GM23338 (cell line): Measurements from ENCODE around the gene SPINT2. TPM values are rescaled to one million over a fixed set of nuclear protein-coding genes. Genes with fewer than 3 reads are reported as not detected.

ENCODE experiments used
- ATAC-seq: fragments of 200-7000 bp; cut with Tn5 transposase; 3 replicates; pipeline ENCODE4 v1.9.1; 2020
- DNase-seq: peaks from one replicate; pipeline ENCODE4 v3.0.0-alpha.2; 2015; ENCODE audit warnings: low spot score
- H2AFZ ChIP-seq: fragments of 200-600 bp; sonication (generic); 2 replicates; pipeline ENCODE4 v1.8.0; 2016; ENCODE audit warnings: antibody characterized with exemption, mild to moderate bottlenecking, moderate library complexity
- H3F3A ChIP-seq: fragments of 200-600 bp; sonication (generic); replicated peaks from 2 replicates; pipeline ENCODE4 v1.8.0; 2017; ENCODE audit warnings: antibody characterized with exemption, mixed run types, low read depth
- H3K27ac ChIP-seq: fragments of 200-600 bp; sonication (generic); 2 replicates; pipeline ENCODE4 v1.6.1; 2016; ENCODE audit warnings: low read depth
- H3K27me3 ChIP-seq: fragments of 200-600 bp; sonication (generic); 2 replicates; pipeline ENCODE4 v1.8.0; 2016; ENCODE audit warnings: mild to moderate bottlenecking, mixed run types, moderate library complexity; ENCODE audit not compliant: insufficient read depth
- H3K36me3 ChIP-seq: fragments of 200-600 bp; sonication (generic); 2 replicates; pipeline ENCODE4 v1.8.0; 2016; ENCODE audit warnings: mild to moderate bottlenecking; ENCODE audit not compliant: insufficient read depth
- H3K4me1 ChIP-seq: fragments of 200-600 bp; sonication (generic); 2 replicates; pipeline ENCODE4 v1.8.0; 2016; ENCODE audit warnings: mild to moderate bottlenecking, moderate library complexity; ENCODE audit not compliant: insufficient read depth
- H3K4me2 ChIP-seq: fragments of 200-600 bp; sonication (generic); 2 replicates; pipeline ENCODE4 v1.7.1; 2017; ENCODE audit warnings: mixed run types
- H3K4me3 ChIP-seq: fragments of 200-600 bp; sonication (generic); 2 replicates; pipeline ENCODE4 v1.6.1; 2016; ENCODE audit warnings: mixed run types
- H3K79me2 ChIP-seq: fragments of 200-600 bp; sonication (generic); replicated peaks from 2 replicates; pipeline ENCODE4 v1.8.0; 2017; ENCODE audit warnings: mild to moderate bottlenecking; ENCODE audit not compliant: insufficient read depth
- H3K9me2 ChIP-seq: fragments of 200-600 bp; sonication (generic); 2 replicates; pipeline ENCODE4 v1.8.0; 2017; ENCODE audit not compliant: insufficient read depth
- H4K20me1 ChIP-seq: fragments of 200-600 bp; sonication (generic); replicated peaks from 2 replicates; pipeline ENCODE4 v1.8.0; 2017; ENCODE audit warnings: mild to moderate bottlenecking; ENCODE audit not compliant: insufficient read depth
- H3K27ac Mint-ChIP-seq: 2 replicates; pipeline ENCODE4 v1.8.0; 2020; ENCODE audit warnings: inconsistent platforms, mild to moderate bottlenecking, moderate library complexity, mixed read lengths
- H3K27me3 Mint-ChIP-seq: 3 replicates; pipeline ENCODE4 v1.8.0; 2022; ENCODE audit warnings: low read depth, mild to moderate bottlenecking, moderate library complexity, mixed read lengths, inconsistent platforms; ENCODE audit not compliant: insufficient read depth, poor library complexity
- H3K36me3 Mint-ChIP-seq: 3 replicates; pipeline ENCODE4 v1.8.0; 2021; ENCODE audit warnings: low read depth, mild to moderate bottlenecking, inconsistent platforms, moderate library complexity, mixed read lengths
- H3K4me1 Mint-ChIP-seq: 3 replicates; pipeline ENCODE4 v1.8.0; 2020; ENCODE audit warnings: mild to moderate bottlenecking, inconsistent platforms, mixed read lengths
- H3K4me3 Mint-ChIP-seq: 3 replicates; pipeline ENCODE4 v1.8.0; 2021; ENCODE audit warnings: moderate library complexity, mild to moderate bottlenecking, inconsistent platforms, mixed read lengths
- H3K9me3 Mint-ChIP-seq: 3 replicates; pipeline ENCODE4 v1.8.0; 2020; ENCODE audit warnings: moderate library complexity, mild to moderate bottlenecking, inconsistent platforms, mixed read lengths
- CREB1 ChIP-seq: fragments of 250-450 bp; sonication (Bioruptor Pico); IDR thresholded peaks from 2 replicates; pipeline ENCODE4 v1.5.0; 2020; ENCODE audit warnings: low read depth, mild to moderate bottlenecking, moderate library complexity
- ETS1 ChIP-seq: IDR thresholded peaks from 2 replicates; pipeline ENCODE4 v1.6.1; 2016; ENCODE audit warnings: antibody characterized with exemption
- EZH2 ChIP-seq: fragments of 200-600 bp; sonication (generic); IDR thresholded peaks from one replicate; pipeline ENCODE4 v1.8.0; 2017; ENCODE audit warnings: antibody characterized with exemption, mild to moderate bottlenecking, low read depth; ENCODE audit not compliant: unreplicated experiment
- EZH2phosphoT487 ChIP-seq: fragments of 200-600 bp; sonication (generic); IDR thresholded peaks from one replicate; pipeline ENCODE4 v1.8.1; 2018; ENCODE audit warnings: antibody characterized with exemption; ENCODE audit not compliant: unreplicated experiment
- JUNB ChIP-seq: IDR thresholded peaks from one replicate; pipeline ENCODE4 v1.6.1; 2016; ENCODE audit warnings: antibody characterized with exemption; ENCODE audit not compliant: unreplicated experiment
- NANOG ChIP-seq: IDR thresholded peaks from 2 replicates; pipeline ENCODE4 v1.6.1; 2016; ENCODE audit warnings: antibody characterized with exemption, borderline replicate concordance
- POLR2AphosphoS5 ChIP-seq: IDR thresholded peaks from 2 replicates; pipeline ENCODE4 v1.6.1; 2016; ENCODE audit warnings: antibody characterized with exemption, low read depth
- STAT1 ChIP-seq: IDR thresholded peaks from one replicate; pipeline ENCODE4 v1.6.1; 2016; ENCODE audit warnings: antibody characterized with exemption; ENCODE audit not compliant: unreplicated experiment
- ZNF114 ChIP-seq: fragments of 250-450 bp; sonication (Bioruptor Pico); IDR thresholded peaks from 2 replicates; pipeline ENCODE4 v1.5.0; 2020; ENCODE audit warnings: mild to moderate bottlenecking, moderate library complexity
- ZNF331 ChIP-seq: fragments of 250-450 bp; sonication (Bioruptor Pico); IDR thresholded peaks from 2 replicates; pipeline ENCODE4 v1.5.0; 2020; ENCODE audit warnings: low read depth, mild to moderate bottlenecking, moderate library complexity
- polyA plus RNA-seq: library from polyadenylated mRNA; unstranded; fragments of >200 nt; fragmentation: Nextera tagmentation; extraction: Ambion mirVana; gene quantifications from 2 replicates; pipeline ENCODE4 v1.2.1, GENCODE V29; 2016
- total RNA-seq: library from RNA; depleted of rRNA; stranded (reverse); fragments of >200 nt; shearing (Covaris generic); gene quantifications from 2 replicates; pipeline ENCODE4 v1.2.3, GENCODE V29; 2014
- TF ChIP-seq, protein P1 (sequence below), 2 experiments: fragments of 200-600 bp in 1 of 2; sonication (generic) in 1 of 2; conservative IDR thresholded peaks; 2 replicates each; pipeline versions ENCODE4 v1.5.1 to v1.6.1; 2016 to 2017; ENCODE audit warnings: antibody characterized with exemption in 2 of 2, low read depth in 2 of 2, mild to moderate bottlenecking in 2 of 2, moderate library complexity in 1 of 2

Gene SPINT2
- total and polyA plus RNA-seq, 2 experiments from 2014 or later = 319 to 468 TPM

GRCh38 chr19:38289955-38290354 is 25.6 kb downstream of the SPINT2 start:
- Histone ChIP-seq H3K4me1 (no peaks in the 10 kb centered on the region), H3K4me2 (no peak overlapping the region), H3K9me2 (no peaks in the 10 kb centered on the region), H3K4me3 (no peak overlapping the region), H3F3A (peaks cover 20% of the 10 kb centered on the region; the same call in 1 of the 2 replicates), H3K27ac (no peak overlapping the region), H3K27me3 (no peaks in the 10 kb centered on the region), H3K36me3 (peaks cover 14% of the 10 kb centered on the region), H4K20me1 (no peaks in the 10 kb centered on the region; the same call in 1 of the 2 replicates), H3K79me2 (peaks cover 4% of the 10 kb centered on the region; the same call in 1 of the 2 replicates), H2AFZ (no peak overlapping the region)
- no peak for TF ChIP-seq ZNF114 (CRISPR knock-in tag)
- TF ChIP-seq EZH2 = no peak
- TF ChIP-seq ZNF331 (CRISPR knock-in tag) = no peak
- no peak for TF ChIP-seq JUNB
- no peak for TF ChIP-seq CREB1 (CRISPR knock-in tag)
- TF ChIP-seq, protein P1, sequence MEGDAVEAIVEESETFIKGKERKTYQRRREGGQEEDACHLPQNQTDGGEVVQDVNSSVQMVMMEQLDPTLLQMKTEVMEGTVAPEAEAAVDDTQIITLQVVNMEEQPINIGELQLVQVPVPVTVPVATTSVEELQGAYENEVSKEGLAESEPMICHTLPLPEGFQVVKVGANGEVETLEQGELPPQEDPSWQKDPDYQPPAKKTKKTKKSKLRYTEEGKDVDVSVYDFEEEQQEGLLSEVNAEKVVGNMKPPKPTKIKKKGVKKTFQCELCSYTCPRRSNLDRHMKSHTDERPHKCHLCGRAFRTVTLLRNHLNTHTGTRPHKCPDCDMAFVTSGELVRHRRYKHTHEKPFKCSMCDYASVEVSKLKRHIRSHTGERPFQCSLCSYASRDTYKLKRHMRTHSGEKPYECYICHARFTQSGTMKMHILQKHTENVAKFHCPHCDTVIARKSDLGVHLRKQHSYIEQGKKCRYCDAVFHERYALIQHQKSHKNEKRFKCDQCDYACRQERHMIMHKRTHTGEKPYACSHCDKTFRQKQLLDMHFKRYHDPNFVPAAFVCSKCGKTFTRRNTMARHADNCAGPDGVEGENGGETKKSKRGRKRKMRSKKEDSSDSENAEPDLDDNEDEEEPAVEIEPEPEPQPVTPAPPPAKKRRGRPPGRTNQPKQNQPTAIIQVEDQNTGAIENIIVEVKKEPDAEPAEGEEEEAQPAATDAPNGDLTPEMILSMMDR (conservative IDR thresholded peaks at IDR 0.05; ENCODE audit: low read depth in 2 of 2) = no peak
- TF ChIP-seq NANOG = no peak
- TF ChIP-seq ETS1 = no peak
- H3K27ac Mint-ChIP-seq = no peak overlapping the region
- DNase-seq = no peak
- no peak overlapping the region for H3K4me3 Mint-ChIP-seq
- peaks cover 14% of the 10 kb centered on the region for H3K27me3 Mint-ChIP-seq
- H3K4me1 Mint-ChIP-seq = no peaks in the 10 kb centered on the region; the same call in 2 of the 3 replicates
- peaks cover 64% of the 10 kb centered on the region for H3K36me3 Mint-ChIP-seq
- H3K9me3 Mint-ChIP-seq = no peaks in the 10 kb centered on the region
- no peak for ATAC-seq

- no peaks in the 10 kb centered on the region for H3K4me1 ChIP-seq
- H3K36me3 Mint-ChIP-seq = peaks cover 62% of the 10 kb centered on the region
- peaks cover 14% of the 10 kb centered on the region for H3K27me3 Mint-ChIP-seq
- no peak for ATAC-seq
- H3K4me2 ChIP-seq = no peak overlapping the region
- no peak overlapping the region for H3K4me3 ChIP-seq
- H3K27ac ChIP-seq = no peak overlapping the region
- no peaks in the 10 kb centered on the region for H3K9me2 ChIP-seq
- peaks cover 1% of the 10 kb centered on the region; the same call in 1 of the 2 replicates for H3K79me2 ChIP-seq
- H3F3A ChIP-seq = peaks cover 20% of the 10 kb centered on the region; the same call in 1 of the 2 replicates
- no peak for DNase-seq
- H2AFZ ChIP-seq = no peak overlapping the region
- H3K27me3 ChIP-seq = no peaks in the 10 kb centered on the region
- no peak overlapping the region for H3K4me3 Mint-ChIP-seq
- H3K4me1 Mint-ChIP-seq = peaks cover under 1% of the 10 kb centered on the region; the same call in 2 of the 3 replicates
- 0 out of 3 replicates have a peak, but pooled peaks cover under 1% of the 10 kb centered on the region for H3K9me3 Mint-ChIP-seq
- peak overlapping the region; percentile 60; the same call in 1 of the 2 replicates for H3K27ac Mint-ChIP-seq
- H3K36me3 ChIP-seq = peaks cover 13% of the 10 kb centered on the region
- H4K20me1 ChIP-seq = no peaks in the 10 kb centered on the region; the same call in 1 of the 2 replicates
- no peak for TF ChIP-seq STAT1
- no peak for TF ChIP-seq POLR2AphosphoS5
- TF ChIP-seq, protein P1 (conservative IDR thresholded peaks at IDR 0.05; ENCODE audit: low read depth in 2 of 2) = no peak
- TF ChIP-seq CREB1 (CRISPR knock-in tag) = no peak
- no peak for TF ChIP-seq JUNB
- no peak for TF ChIP-seq ZNF331 (CRISPR knock-in tag)
- TF ChIP-seq EZH2 = no peak
- no peak for TF ChIP-seq EZH2phosphoT487
These were observed 26.3 kb downstream of the SPINT2 start for GRCh38 chr19:38290631-38291147.
